HUDEP-2 (cell line): ENCODE data around the gene C12orf76.
A peak's percentile ranks its signal among the peaks of the same experiment; 100 is the strongest.
"Not testable (repeated sequence)": the region's sequence is repeated elsewhere in the genome, so short reads cannot be mapped to it uniquely, and the experiment has no call there.

Experiments
- DNase-seq, 76 experiments: peaks; one replicate each; lab custom pipeline; 2025; ENCODE audit not compliant: unreplicated experiment in 76 of 76; lab: John Stamatoyannopoulos, UW

The C12orf76 gene

GRCh38 chr12:110067531-110067930, 19.2 kb upstream of the C12orf76 start:
- DNase-seq = no peak

- no peak for DNase-seq
Measured at GRCh38 chr12:110065540-110065939, 17.2 kb upstream of the C12orf76 start.

- no peak for DNase-seq
Measured at GRCh38 chr12:110062241-110062640, 13.9 kb upstream of the C12orf76 start.

- no peak for DNase-seq
Measured at GRCh38 chr12:110059651-110060000, 11.3 kb upstream of the C12orf76 start.

GRCh38 chr12:110058875-110059615, 10.7 kb upstream of the C12orf76 start:
- no peak for DNase-seq

- not testable (repeated sequence) for DNase-seq
Measured at GRCh38 chr12:110056643-110057042, 8.3 kb upstream of the C12orf76 start.

GRCh38 chr12:110055375-110056352, 7.3 kb upstream of the C12orf76 start:
- peak in 1 of 76 experiments; percentile 3 for DNase-seq

GRCh38 chr12:110050927-110051326, 2.6 kb upstream of the C12orf76 start:
- no peak for DNase-seq

- DNase-seq = not testable (repeated sequence)
Measured at GRCh38 chr12:110049666-110050065, 1.3 kb upstream of the C12orf76 start.

GRCh38 chr12:110049034-110049433, 712 bp upstream of the C12orf76 start:
- DNase-seq = not testable (repeated sequence)

- no peak for DNase-seq
Measured at GRCh38 chr12:110047297-110047940, 903 bp downstream of the C12orf76 start.

- DNase-seq = no peak
Measured at GRCh38 chr12:110046451-110047187, 1.7 kb downstream of the C12orf76 start.

GRCh38 chr12:110042264-110042663, 6.1 kb downstream of the C12orf76 start:
- no peak for DNase-seq

- DNase-seq = no peak
Measured at GRCh38 chr12:110039085-110039807, 9.1 kb downstream of the C12orf76 start.

- DNase-seq = no peak
Measured at GRCh38 chr12:110038741-110039084, 9.6 kb downstream of the C12orf76 start.

GRCh38 chr12:110037315-110037714, 11.0 kb downstream of the C12orf76 start:
- no peak for DNase-seq

- no peak for DNase-seq
Measured at GRCh38 chr12:110035534-110036104, 12.7 kb downstream of the C12orf76 start.

- DNase-seq = no peak
Measured at GRCh38 chr12:110033888-110034287, 14.4 kb downstream of the C12orf76 start.

- DNase-seq = no peak
Measured at GRCh38 chr12:110029290-110029815, 19.0 kb downstream of the C12orf76 start.
